Uterus (tissue), 2 donors: ENCODE results near the gene FRK.

Source experiments
- POLR2A ChIP-seq, 2 donors: fragments of 450-650 bp; IDR thresholded peaks; one replicate each; pipeline ENCODE4 v1.6.1; 2016; ENCODE audit warnings: antibody characterized with exemption in 2 of 2, mild to moderate bottlenecking in 1 of 2, moderate library complexity in 1 of 2
- TF ChIP-seq, protein P1 (sequence below), 4 experiments: fragments of 200-600 bp in 2 of 4; fragments of 450-650 bp in 2 of 4; sonication (generic) in 2 of 4; IDR thresholded peaks; one replicate each; pipeline ENCODE4 v1.5.1; 2016 to 2019; ENCODE audit warnings: antibody characterized with exemption in 4 of 4, mild to moderate bottlenecking in 2 of 4, moderate library complexity in 1 of 4

DNA sequence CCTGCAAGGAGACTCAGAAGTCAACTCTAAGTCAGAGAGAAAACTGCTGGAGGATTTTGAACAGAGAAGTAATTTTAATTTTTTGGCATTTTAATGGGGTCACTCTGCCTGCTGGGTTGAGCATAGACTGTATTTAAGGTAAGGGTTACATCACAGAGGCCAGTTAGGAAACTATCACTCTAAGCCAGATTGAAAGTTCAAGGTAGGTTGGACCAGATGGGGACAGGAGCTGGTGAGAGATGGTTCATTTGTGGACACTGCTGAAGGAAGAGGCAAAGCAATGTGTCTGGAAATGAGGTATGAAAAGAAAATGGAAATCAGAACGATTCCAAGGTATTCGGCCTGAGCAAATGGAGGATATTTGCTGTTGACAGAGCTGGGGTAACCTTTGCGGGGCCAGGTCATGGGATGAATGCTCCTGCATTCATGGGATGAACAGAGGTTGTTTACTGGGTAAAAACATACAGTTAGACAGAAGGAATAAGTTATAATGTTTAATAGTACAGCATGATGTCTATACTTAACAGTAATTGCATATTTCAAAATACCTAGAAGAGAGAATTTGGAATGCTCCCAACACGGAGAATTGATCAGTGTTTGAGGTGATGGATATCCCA, 26.9 kb downstream of the FRK start:
- TF ChIP-seq, protein P1, sequence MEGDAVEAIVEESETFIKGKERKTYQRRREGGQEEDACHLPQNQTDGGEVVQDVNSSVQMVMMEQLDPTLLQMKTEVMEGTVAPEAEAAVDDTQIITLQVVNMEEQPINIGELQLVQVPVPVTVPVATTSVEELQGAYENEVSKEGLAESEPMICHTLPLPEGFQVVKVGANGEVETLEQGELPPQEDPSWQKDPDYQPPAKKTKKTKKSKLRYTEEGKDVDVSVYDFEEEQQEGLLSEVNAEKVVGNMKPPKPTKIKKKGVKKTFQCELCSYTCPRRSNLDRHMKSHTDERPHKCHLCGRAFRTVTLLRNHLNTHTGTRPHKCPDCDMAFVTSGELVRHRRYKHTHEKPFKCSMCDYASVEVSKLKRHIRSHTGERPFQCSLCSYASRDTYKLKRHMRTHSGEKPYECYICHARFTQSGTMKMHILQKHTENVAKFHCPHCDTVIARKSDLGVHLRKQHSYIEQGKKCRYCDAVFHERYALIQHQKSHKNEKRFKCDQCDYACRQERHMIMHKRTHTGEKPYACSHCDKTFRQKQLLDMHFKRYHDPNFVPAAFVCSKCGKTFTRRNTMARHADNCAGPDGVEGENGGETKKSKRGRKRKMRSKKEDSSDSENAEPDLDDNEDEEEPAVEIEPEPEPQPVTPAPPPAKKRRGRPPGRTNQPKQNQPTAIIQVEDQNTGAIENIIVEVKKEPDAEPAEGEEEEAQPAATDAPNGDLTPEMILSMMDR (IDR thresholded peaks at IDR 0.05) = no peak
- no peak for TF ChIP-seq POLR2A (IDR thresholded peaks at IDR 0.05)
